Colonic mucosa (tissue), 4 donors: Measurements from ENCODE around the gene TMBIM6. TPM values are rescaled to one million over a fixed set of nuclear protein-coding genes. Genes with fewer than 3 reads are reported as not detected.
"Not testable (repeated sequence)": the region's sequence is repeated elsewhere in the genome, so short reads cannot be mapped to it uniquely, and the experiment has no call there.

Source experiments
- DNase-seq: peaks from one replicate; pipeline ENCODE4 v3.0.0-alpha.2; 2020
- H3K27ac ChIP-seq: fragments of 200-600 bp; one replicate; pipeline ENCODE4 v1.8.0; 2021
- H3K27me3 ChIP-seq: fragments of 200-600 bp; one replicate; pipeline ENCODE4 v1.8.0; 2021
- H3K36me3 ChIP-seq: fragments of 200-600 bp; one replicate; pipeline ENCODE4 v1.8.0; 2021
- H3K4me1 ChIP-seq: fragments of 200-600 bp; one replicate; pipeline ENCODE4 v1.8.0; 2021; ENCODE audit warnings: mild to moderate bottlenecking
- H3K4me3 ChIP-seq: fragments of 200-600 bp; one replicate; pipeline ENCODE4 v1.8.0; 2021
- H3K9ac ChIP-seq, 2 donors: one replicate each; pipeline ENCODE4 v1.7.0; 2013; ENCODE audit warnings: control low read depth in 2 of 2, low read depth in 2 of 2, low read length in 2 of 2
- H3K9me3 ChIP-seq: fragments of 200-600 bp; one replicate; pipeline ENCODE4 v1.8.0; 2021
- intact Hi-C: fragments of 100-400 bp; cut with DNase I; formaldehyde crosslinking; loops from one replicate; pipeline ENCODE4 v1.14.1; 2022
- total RNA-seq, 2 donors: library from RNA; stranded (reverse); fragmentation: NEBNext Ultra II Directional in 1 of 2; extraction: Animal tissue kit (Norgen Biotek cat#: 25700) in 1 of 2; gene quantifications; one replicate each; pipeline ENCODE4 v1.2.1, GENCODE V29; 2021
- TF ChIP-seq, protein P1 (sequence below): fragments of 200-600 bp; IDR thresholded peaks from one replicate; pipeline ENCODE4 v1.8.0; 2022; ENCODE audit warnings: antibody characterized with exemption, mild to moderate bottlenecking
- donor health status: healthy.
- donor health status: DM: no; HTN: no; CAD: no.
- donor health status: DM: no; HTN: no; CAD: no.

The TMBIM6 gene
- total RNA-seq, 2 donors from 2014 or later, result 868 to 1,024 TPM

DNA sequence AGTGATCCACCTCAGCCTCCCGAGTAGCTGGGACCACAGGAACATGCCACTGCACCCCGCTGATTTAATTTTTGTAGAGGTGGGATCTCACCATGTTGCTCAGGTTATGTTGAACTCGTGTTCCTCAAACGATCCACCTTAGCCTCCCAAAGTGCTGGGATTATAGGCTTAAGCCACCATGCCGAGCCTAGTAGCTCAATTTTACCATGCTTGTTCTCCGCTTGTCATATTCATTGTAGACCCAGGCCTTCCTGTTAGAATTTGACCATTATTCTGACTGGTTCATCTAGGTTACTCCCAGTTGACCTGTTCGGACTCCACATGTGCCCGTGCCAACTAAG, 24.7 kb downstream of the TMBIM6 start:
- intact Hi-C loops, result no loop called here
- DNase-seq, result no peak
- H3K4me1 ChIP-seq, result no peaks in the 10 kb centered on the region
- TF ChIP-seq, protein P1, sequence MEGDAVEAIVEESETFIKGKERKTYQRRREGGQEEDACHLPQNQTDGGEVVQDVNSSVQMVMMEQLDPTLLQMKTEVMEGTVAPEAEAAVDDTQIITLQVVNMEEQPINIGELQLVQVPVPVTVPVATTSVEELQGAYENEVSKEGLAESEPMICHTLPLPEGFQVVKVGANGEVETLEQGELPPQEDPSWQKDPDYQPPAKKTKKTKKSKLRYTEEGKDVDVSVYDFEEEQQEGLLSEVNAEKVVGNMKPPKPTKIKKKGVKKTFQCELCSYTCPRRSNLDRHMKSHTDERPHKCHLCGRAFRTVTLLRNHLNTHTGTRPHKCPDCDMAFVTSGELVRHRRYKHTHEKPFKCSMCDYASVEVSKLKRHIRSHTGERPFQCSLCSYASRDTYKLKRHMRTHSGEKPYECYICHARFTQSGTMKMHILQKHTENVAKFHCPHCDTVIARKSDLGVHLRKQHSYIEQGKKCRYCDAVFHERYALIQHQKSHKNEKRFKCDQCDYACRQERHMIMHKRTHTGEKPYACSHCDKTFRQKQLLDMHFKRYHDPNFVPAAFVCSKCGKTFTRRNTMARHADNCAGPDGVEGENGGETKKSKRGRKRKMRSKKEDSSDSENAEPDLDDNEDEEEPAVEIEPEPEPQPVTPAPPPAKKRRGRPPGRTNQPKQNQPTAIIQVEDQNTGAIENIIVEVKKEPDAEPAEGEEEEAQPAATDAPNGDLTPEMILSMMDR, result no peak
- H3K4me3 ChIP-seq, result no peak overlapping the region
- H3K9ac ChIP-seq, result no peak overlapping the region
- peaks cover 9% of the 10 kb centered on the region for H3K36me3 ChIP-seq
- H3K9me3 ChIP-seq, result no peaks in the 10 kb centered on the region
- no peaks in the 10 kb centered on the region for H3K27me3 ChIP-seq
- no peak overlapping the region for H3K27ac ChIP-seq

DNA sequence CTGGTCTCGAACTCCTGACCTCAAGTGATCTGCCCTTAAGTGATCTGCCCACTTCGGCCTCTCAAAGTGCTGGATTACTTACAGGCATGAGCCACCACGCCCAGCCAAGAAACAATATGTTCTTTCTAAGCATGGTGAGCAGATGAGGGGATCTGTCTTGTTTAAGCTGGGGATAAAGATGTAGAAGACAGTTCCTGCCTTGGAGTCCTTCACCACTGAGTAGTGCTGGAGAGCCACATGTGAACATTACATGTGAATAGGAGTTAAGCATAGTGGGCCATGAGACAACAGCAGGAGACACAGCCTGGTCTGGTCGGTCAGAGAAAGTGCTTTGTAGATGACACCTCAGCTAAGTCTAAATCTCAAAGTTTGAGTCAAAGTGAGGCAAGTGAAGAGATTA, 26.0 kb downstream of the TMBIM6 start:
- intact Hi-C loops, result no loop called here
- Histone ChIP-seq H3K27ac (no peak overlapping the region), H3K9ac (no peak overlapping the region), H3K9me3 (no peaks in the 10 kb centered on the region), H3K4me1 (no peaks in the 10 kb centered on the region), H3K4me3 (no peak overlapping the region), H3K36me3 (no peaks in the 10 kb centered on the region), H3K27me3 (no peaks in the 10 kb centered on the region)
- TF ChIP-seq, protein P1, result no peak
- no peak for DNase-seq

DNA sequence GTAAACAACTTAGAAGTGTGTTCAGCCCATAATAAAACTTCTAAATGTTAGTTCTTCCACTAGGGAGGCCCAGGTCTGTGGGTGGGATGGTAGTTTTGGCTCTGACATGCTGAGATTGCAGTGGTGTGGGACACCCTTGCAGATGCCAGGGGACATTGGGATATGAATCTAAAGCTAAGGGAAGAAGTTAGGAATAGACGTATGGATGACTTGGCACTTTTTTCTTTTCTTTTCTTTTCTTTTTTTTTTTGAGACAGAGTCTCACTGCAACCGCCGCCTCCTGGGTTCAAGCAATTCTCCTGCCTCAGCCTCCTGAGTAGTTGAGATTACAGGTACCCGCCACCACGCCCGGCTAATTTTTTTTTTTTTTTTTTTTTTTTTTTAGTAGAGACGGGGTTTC, 31.7 kb downstream of the TMBIM6 start:
- H3K9ac ChIP-seq, H3K27ac ChIP-seq, H3K4me3 ChIP-seq, H3K9me3 ChIP-seq, H3K4me1 ChIP-seq, intact Hi-C loops, H3K36me3 ChIP-seq, H3K27me3 ChIP-seq, DNase-seq: not testable (repeated sequence)

DNA sequence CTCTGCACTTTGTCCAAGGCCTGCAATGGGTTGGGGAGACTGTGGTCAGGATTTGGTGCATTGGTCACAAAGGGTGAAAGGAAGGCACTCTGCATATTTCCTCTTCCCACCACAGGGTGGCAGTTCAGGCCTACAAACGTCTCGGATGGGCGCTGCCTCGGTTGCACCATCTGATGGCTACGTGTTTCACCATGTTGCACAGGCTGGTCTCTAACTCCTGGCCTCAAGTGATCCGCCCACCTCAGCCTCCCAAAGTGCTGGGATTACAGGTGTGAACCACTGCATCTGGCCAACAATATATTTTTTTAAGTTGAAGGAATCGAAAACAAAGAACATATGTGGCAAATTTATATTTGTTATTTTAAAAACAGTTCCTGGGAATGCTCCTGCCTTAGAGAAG, 35.1 kb downstream of the TMBIM6 start:
- intact Hi-C loops, result loop anchor here (2.0 to 5.0 kb wide), 2 partner anchors 62 to 281 kb away; partner anchors contain the start of gene ASIC1
- Histone ChIP-seq H3K4me3 (no peak overlapping the region), H3K36me3 (no peaks in the 10 kb centered on the region), H3K27ac (no peak overlapping the region), H3K27me3 (no peaks in the 10 kb centered on the region), H3K9ac (peak overlapping the region in 1 of 2 donors; percentile 35), H3K9me3 (no peaks in the 10 kb centered on the region), H3K4me1 (no peaks in the 10 kb centered on the region)
- TF ChIP-seq, protein P1, result peak; percentile 60
- DNase-seq, result peak; percentile 53

DNA sequence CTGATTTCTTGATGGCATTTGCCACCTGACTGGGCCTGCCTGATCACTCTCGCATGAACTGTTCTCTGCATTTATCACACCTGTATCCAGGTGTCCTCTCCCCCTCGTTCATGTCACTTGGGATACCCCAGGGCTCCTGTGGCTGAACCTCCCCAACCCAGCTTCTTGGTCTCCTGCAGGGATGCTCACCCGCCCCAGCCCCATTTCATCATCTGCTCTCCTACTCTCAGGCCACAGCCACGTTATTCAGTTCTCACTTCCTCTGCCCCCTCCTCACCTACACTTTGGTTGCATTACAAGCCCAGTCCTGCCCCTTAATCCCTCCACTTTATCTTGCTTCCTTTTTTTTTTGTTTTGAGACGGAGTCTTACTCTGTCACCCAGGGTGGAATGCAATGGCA, 35.5 kb downstream of the TMBIM6 start:
- no peak for DNase-seq
- H3K36me3 ChIP-seq, result no peaks in the 10 kb centered on the region
- TF ChIP-seq, protein P1, result no peak
- H3K27ac ChIP-seq, result no peak overlapping the region
- intact Hi-C loops, result loop anchor here (2.0 to 5.0 kb wide), 2 partner anchors 62 to 280 kb away; partner anchors contain the start of gene ASIC1
- H3K27me3 ChIP-seq, result no peaks in the 10 kb centered on the region
- H3K4me1 ChIP-seq, result no peaks in the 10 kb centered on the region
- peak overlapping the region in 1 of 2 donors; percentile 35 for H3K9ac ChIP-seq
- no peaks in the 10 kb centered on the region for H3K9me3 ChIP-seq
- no peak overlapping the region for H3K4me3 ChIP-seq

DNA sequence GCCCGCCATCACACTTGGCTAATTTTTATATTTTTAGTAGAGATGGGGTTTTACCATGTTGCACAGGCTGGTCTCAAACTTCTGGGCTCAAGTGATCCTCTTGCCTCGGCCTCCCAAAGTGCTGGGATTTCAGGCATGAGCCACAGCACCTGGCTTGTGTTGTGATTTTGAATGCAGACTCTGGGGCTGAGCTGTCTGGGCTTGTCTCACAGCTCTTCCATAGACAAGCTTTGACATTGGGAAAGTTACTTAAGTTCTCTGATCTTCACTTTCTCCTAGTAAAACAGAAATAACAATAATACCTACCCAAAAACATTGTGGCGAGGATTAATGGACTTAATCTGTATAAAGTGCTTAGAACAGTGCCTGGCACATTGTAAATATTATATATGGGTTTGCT, 36.0 kb downstream of the TMBIM6 start:
- H3K9me3 ChIP-seq, result no peaks in the 10 kb centered on the region
- TF ChIP-seq, protein P1, result no peak
- DNase-seq, result no peak
- H3K4me3 ChIP-seq, result no peak overlapping the region
- no peak overlapping the region for H3K9ac ChIP-seq
- H3K36me3 ChIP-seq, result no peaks in the 10 kb centered on the region
- no peak overlapping the region for H3K27ac ChIP-seq
- H3K27me3 ChIP-seq, result no peaks in the 10 kb centered on the region
- intact Hi-C loops, result loop anchor here (2.0 to 5.0 kb wide), 2 partner anchors 61 to 280 kb away; partner anchors contain the start of gene ASIC1
- H3K4me1 ChIP-seq, result no peaks in the 10 kb centered on the region
